GM12892 (cell line): ENCODE measurements around the gene TPPP.

Source experiments
- POLR2A ChIP-seq: IDR thresholded peaks from 2 replicates; pipeline ENCODE4 v1.6.1; 2011; ENCODE audit warnings: low read depth, low read length, control low read depth
- TAF1 ChIP-seq: IDR thresholded peaks from 2 replicates; pipeline ENCODE4 v1.6.1; 2011; ENCODE audit warnings: low read depth, mild to moderate bottlenecking, control low read depth, low read length, borderline replicate concordance

GRCh38 chr5:677131-678101, 15.7 kb downstream of the TPPP start:
- TF ChIP-seq POLR2A = no peak
- TF ChIP-seq TAF1 = no peak
